K562 (cell line): ENCODE results near the gene FMOD. TPM values are rescaled to one million over a fixed set of nuclear protein-coding genes. Genes with fewer than 3 reads are reported as not detected.

ENCODE experiments used
- BRCA1 ChIP-seq, 2 experiments: fragments of 450-650 bp in 1 of 2; sonication (generic) in 1 of 2; formaldehyde crosslinking in 1 of 2; IDR thresholded peaks; 2 replicates each; pipeline versions ENCODE4 v1.5.0 to v1.6.1; 2017 to 2020; ENCODE audit warnings: mild to moderate bottlenecking in 1 of 2, missing genetic modification reagents in 1 of 2
- DMBX1 ChIP-seq: fragments of 250-450 bp; sonication (Bioruptor Pico); IDR thresholded peaks from 2 replicates; pipeline ENCODE4 v1.8.0; 2022; ENCODE audit warnings: inconsistent platforms, mild to moderate bottlenecking, moderate library complexity, borderline replicate concordance
- ELF2 ChIP-seq: fragments of 250-450 bp; sonication (Bioruptor Pico); IDR thresholded peaks from 2 replicates; pipeline ENCODE4 v1.5.0; 2021; ENCODE audit warnings: mild to moderate bottlenecking
- EP400 ChIP-seq: fragments of 450-650 bp; IDR thresholded peaks from 2 replicates; pipeline ENCODE4 v1.6.1; 2017; ENCODE audit warnings: antibody characterized with exemption, mild to moderate bottlenecking, moderate library complexity
- ETV1 ChIP-seq: fragments of 450-650 bp; conservative IDR thresholded peaks from 2 replicates; pipeline ENCODE4 v1.6.1; 2016; ENCODE audit warnings: missing genetic modification characterization, control low read depth, low read depth, missing compliant biosample characterization
- L3MBTL2 ChIP-seq: fragments of 450-650 bp; IDR thresholded peaks from 2 replicates; pipeline ENCODE4 v1.6.1; 2016; ENCODE audit warnings: mild to moderate bottlenecking, moderate library complexity
- LCOR ChIP-seq: sonication (generic); formaldehyde crosslinking; IDR thresholded peaks from 2 replicates; pipeline ENCODE4 v1.8.0; 2022; ENCODE audit warnings: mild to moderate bottlenecking, missing genetic modification reagents
- MEF2D ChIP-seq: conservative IDR thresholded peaks from 2 replicates; pipeline ENCODE4 v1.6.1; 2016; ENCODE audit warnings: low read depth, missing genetic modification characterization, missing compliant biosample characterization
- POLR2G ChIP-seq: fragments of 200-400 bp; formaldehyde crosslinking; IDR thresholded peaks from 2 replicates; pipeline ENCODE4 v1.6.1; 2017; ENCODE audit warnings: low read depth, mild to moderate bottlenecking, antibody characterized with exemption, low read length, moderate library complexity
- PRPF4 ChIP-seq: fragments of 200-400 bp; formaldehyde crosslinking; IDR thresholded peaks from one replicate; pipeline ENCODE4 v1.6.1; 2017; ENCODE audit warnings: low read length, low read depth, mild to moderate bottlenecking; ENCODE audit not compliant: insufficient read depth, poor library complexity, severe bottlenecking
- TAF7 ChIP-seq: fragments of 450-650 bp; IDR thresholded peaks from 2 replicates; pipeline ENCODE4 v1.6.1; 2016; ENCODE audit warnings: missing genetic modification characterization, missing compliant biosample characterization
- TFAM ChIP-seq: fragments of 250-450 bp; sonication (Bioruptor Pico); conservative IDR thresholded peaks from 2 replicates; pipeline ENCODE4 v1.5.0; 2021; ENCODE audit warnings: mild to moderate bottlenecking, moderate library complexity
- polyA plus RNA-seq, 8 experiments: library from polyadenylated mRNA; depleted of rRNA in 4 of 8; stranded (reverse) in 5 of 8; unstranded in 3 of 8; fragments of >200 nt; fragmentation: Nextera tagmentation in 2 of 8; fragmentation: Illumina TruSeq in 1 of 8; extraction: Ambion mirVana in 2 of 8; extraction: Trizol in 1 of 8; gene quantifications; 2 replicates each; pipeline versions ENCODE4 v1.2.1 to v1.2.3, GENCODE V29; 2011 to 2014; ENCODE audit warnings: inconsistent platforms in 1 of 8, missing spikeins in 1 of 8
- total RNA-seq, 7 experiments: library from RNA; depleted of rRNA in 6 of 7; stranded (reverse); fragments of >200 nt in 6 of 7; fragmentation: Illumina TruSeq in 2 of 7; extraction: Trizol in 2 of 7; gene quantifications; 2 replicates each; pipeline versions ENCODE4 v1.2.1 to v1.2.3, GENCODE V29; 2011 to 2021; ENCODE audit warnings: low replicate concordance in 1 of 7
- TF ChIP-seq, protein P1 (sequence below): fragments of 450-650 bp; IDR thresholded peaks from 2 replicates; pipeline ENCODE4 v1.6.1; 2018; ENCODE audit warnings: mild to moderate bottlenecking, low read depth; ENCODE audit not compliant: partially characterized antibody
- TF ChIP-seq, protein P2 (sequence below): IDR thresholded peaks from 2 replicates; pipeline ENCODE4 v1.6.1; 2012; ENCODE audit warnings: low read depth, low read length, improper control_type of control experiment, borderline replicate concordance
- TF ChIP-seq, protein P3 (sequence below): fragments of 450-650 bp; IDR thresholded peaks from 2 replicates; pipeline ENCODE4 v1.6.1; 2016
- TF ChIP-seq, protein P4 (sequence below), 2 experiments: fragments of 450-650 bp in 1 of 2; sonication (generic) in 1 of 2; formaldehyde crosslinking in 1 of 2; IDR thresholded peaks in 1 of 2; conservative IDR thresholded peaks in 1 of 2; 2 replicates each; pipeline versions ENCODE4 v1.6.1 to v1.8.1; 2016 to 2023; ENCODE audit warnings: mild to moderate bottlenecking in 2 of 2, moderate library complexity in 2 of 2, inconsistent platforms in 1 of 2, missing genetic modification reagents in 1 of 2
- TF ChIP-seq, protein P5 (sequence below): sonication (generic); formaldehyde crosslinking; IDR thresholded peaks from 2 replicates; pipeline ENCODE4 v1.8.1; 2022; ENCODE audit warnings: missing genetic modification reagents
- TF ChIP-seq, protein P6 (sequence below): fragments of 250-450 bp; sonication (Bioruptor Pico); IDR thresholded peaks from 2 replicates; pipeline ENCODE4 v1.4.0; 2020; ENCODE audit warnings: mild to moderate bottlenecking

FMOD gene
- total and polyA plus RNA-seq, 9 of the 15 experiments (the other 6 are each of a cell fraction or from before 2014, with no cell fraction given) = 0.03 to 0.13 (median 0.03) TPM; not detected in 6

DNA sequence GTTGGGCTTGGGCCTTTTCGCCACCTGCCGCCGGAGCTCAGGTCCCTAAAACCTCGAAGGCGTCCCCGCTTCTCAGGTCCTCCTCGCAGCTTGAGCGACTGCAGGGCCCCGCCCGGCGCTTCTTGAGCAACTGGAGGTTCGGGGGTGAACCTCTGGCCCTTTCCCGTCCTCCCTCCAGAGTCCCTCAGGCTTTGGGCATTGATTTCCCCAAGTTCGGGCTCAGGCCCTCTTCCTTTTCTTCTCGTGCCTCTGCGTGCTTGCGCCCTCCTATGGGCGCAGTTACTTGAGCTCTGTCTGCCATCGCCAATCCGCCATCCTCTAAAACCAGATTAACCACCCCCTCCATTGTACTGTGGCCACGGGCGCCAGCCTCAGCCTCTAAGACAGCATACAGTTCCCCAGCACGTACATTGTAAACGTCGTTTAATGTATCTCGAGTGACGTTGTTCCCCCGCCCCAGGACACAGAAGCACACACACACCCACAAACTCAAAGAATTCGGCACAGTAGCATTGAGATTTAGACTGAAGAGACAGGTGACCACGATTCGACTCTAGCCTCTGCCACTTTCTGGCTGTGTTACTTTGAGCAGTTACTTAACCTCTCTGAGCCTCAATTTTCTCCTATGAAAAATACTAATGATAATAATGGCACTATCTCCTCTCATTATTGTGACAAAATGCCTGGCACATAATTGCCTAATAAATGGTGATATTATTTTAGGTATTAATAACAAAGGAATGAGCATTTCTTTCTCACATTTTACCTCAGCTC, 23.1 kb downstream of the FMOD start (continued):
- TF ChIP-seq, protein P1, sequence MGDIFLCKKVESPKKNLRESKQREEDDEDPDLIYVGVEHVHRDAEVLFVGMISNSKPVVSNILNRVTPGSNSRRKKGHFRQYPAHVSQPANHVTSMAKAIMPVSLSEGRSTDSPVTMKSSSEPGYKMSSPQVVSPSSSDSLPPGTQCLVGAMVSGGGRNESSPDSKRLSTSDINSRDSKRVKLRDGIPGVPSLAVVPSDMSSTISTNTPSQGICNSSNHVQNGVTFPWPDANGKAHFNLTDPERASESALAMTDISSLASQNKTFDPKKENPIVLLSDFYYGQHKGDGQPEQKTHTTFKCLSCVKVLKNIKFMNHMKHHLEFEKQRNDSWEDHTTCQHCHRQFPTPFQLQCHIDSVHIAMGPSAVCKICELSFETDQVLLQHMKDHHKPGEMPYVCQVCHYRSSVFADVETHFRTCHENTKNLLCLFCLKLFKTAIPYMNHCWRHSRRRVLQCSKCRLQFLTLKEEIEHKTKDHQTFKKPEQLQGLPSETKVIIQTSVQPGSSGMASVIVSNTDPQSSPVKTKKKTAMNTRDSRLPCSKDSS = no peak
- TF ChIP-seq BRCA1 (IDR thresholded peaks at IDR 0.05) (no peak), BRCA1 (CRISPR knock-in tag; IDR thresholded peaks at IDR 0.05) (peak; percentile 62; the same call in 1 of the 2 replicates), PRPF4 (no peak), ELF2 (CRISPR knock-in tag) (peak; percentile 58; the same call in 1 of the 2 replicates), LCOR (CRISPR knock-in tag) (no peak), L3MBTL2 (peak; percentile 99), POLR2G (no peak), ETV1 (tag) (no peak), DMBX1 (CRISPR knock-in tag) (no peak), MEF2D (tag) (peak; percentile 72), TFAM (CRISPR knock-in tag) (no peak), TAF7 (tag) (no peak), EP400 (no peak)
- TF ChIP-seq, protein P2, sequence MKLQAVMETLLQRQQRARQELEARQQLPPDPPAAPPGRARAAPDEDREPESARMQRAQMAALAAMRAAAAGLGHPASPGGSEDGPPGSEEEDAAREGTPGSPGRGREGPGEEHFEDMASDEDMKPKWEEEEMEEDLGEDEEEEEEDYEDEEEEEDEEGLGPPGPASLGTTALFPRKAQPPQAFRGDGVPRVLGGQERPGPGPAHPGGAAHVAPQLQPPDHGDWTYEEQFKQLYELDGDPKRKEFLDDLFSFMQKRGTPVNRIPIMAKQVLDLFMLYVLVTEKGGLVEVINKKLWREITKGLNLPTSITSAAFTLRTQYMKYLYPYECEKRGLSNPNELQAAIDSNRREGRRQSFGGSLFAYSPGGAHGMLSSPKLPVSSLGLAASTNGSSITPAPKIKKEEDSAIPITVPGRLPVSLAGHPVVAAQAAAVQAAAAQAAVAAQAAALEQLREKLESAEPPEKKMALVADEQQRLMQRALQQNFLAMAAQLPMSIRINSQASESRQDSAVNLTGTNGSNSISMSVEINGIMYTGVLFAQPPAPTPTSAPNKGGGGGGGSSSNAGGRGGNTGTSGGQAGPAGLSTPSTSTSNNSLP = no peak
- TF ChIP-seq, protein P3, sequence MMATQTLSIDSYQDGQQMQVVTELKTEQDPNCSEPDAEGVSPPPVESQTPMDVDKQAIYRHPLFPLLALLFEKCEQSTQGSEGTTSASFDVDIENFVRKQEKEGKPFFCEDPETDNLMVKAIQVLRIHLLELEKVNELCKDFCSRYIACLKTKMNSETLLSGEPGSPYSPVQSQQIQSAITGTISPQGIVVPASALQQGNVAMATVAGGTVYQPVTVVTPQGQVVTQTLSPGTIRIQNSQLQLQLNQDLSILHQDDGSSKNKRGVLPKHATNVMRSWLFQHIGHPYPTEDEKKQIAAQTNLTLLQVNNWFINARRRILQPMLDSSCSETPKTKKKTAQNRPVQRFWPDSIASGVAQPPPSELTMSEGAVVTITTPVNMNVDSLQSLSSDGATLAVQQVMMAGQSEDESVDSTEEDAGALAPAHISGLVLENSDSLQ = 0 out of 2 replicates have a peak, but pooled peaks have one; percentile 4
- TF ChIP-seq, protein P4, sequence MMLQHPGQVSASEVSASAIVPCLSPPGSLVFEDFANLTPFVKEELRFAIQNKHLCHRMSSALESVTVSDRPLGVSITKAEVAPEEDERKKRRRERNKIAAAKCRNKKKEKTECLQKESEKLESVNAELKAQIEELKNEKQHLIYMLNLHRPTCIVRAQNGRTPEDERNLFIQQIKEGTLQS (IDR thresholded peaks at IDR 0.05) = no peak
- TF ChIP-seq, protein P4 (CRISPR knock-in tag; conservative IDR thresholded peaks at IDR 0.05) = no peak
- TF ChIP-seq, protein P5, sequence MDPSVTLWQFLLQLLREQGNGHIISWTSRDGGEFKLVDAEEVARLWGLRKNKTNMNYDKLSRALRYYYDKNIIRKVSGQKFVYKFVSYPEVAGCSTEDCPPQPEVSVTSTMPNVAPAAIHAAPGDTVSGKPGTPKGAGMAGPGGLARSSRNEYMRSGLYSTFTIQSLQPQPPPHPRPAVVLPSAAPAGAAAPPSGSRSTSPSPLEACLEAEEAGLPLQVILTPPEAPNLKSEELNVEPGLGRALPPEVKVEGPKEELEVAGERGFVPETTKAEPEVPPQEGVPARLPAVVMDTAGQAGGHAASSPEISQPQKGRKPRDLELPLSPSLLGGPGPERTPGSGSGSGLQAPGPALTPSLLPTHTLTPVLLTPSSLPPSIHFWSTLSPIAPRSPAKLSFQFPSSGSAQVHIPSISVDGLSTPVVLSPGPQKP (CRISPR knock-in tag) = no peak
- TF ChIP-seq, protein P6, sequence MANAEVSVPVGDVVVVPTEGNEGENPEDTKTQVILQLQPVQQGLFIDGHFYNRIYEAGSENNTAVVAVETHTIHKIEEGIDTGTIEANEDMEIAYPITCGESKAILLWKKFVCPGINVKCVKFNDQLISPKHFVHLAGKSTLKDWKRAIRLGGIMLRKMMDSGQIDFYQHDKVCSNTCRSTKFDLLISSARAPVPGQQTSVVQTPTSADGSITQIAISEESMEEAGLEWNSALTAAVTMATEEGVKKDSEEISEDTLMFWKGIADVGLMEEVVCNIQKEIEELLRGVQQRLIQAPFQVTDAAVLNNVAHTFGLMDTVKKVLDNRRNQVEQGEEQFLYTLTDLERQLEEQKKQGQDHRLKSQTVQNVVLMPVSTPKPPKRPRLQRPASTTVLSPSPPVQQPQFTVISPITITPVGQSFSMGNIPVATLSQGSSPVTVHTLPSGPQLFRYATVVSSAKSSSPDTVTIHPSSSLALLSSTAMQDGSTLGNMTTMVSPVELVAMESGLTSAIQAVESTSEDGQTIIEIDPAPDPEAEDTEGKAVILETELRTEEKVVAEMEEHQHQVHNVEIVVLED (CRISPR knock-in tag) = no peak
